Erythroblast (primary cell): Measurements from ENCODE around the gene TRABD2B.

Experiments used
- GATA1 ChIP-seq: IDR thresholded peaks from 2 replicates; pipeline ENCODE4 v1.6.1; 2011; ENCODE audit warnings: low read depth, mild to moderate bottlenecking, control low read depth, low read length, moderate library complexity
- POLR2A ChIP-seq: IDR thresholded peaks from 2 replicates; pipeline ENCODE4 v1.6.1; 2011; ENCODE audit warnings: mild to moderate bottlenecking, low read length

GRCh38 chr1:48016515-48016914 is 19.3 kb upstream of the TRABD2B start:
- TF ChIP-seq POLR2A (no peak), GATA1 (no peak)
